Measurements from ENCODE around the gene COL17A1.

DNA sequence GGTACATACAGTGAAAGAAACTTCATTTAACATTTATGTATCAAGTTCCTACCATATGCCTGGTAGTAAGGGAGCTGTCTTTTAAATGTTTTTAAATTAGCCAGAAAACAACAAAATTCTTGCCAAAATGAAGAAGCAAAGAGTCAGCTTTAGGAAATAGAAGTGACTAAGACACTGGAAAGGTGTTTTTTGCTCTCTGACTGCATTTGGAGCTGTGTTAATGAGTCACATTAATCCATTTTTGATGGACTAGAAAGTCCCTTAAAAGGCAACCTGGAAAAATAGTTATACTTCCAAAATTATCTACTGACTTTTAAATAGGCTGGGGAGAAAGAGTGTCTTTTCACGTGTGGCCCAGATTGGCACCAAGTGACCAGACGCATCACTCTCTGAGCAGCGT lies 3.9 kb upstream of the COL17A1 start:
- TF ChIP-seq, protein P1, sequence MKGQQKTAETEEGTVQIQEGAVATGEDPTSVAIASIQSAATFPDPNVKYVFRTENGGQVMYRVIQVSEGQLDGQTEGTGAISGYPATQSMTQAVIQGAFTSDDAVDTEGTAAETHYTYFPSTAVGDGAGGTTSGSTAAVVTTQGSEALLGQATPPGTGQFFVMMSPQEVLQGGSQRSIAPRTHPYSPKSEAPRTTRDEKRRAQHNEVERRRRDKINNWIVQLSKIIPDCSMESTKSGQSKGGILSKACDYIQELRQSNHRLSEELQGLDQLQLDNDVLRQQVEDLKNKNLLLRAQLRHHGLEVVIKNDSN (IDR thresholded peaks at IDR 0.05), result no peak
- TF ChIP-seq EP300 (IDR thresholded peaks at IDR 0.05; ENCODE audit: borderline replicate concordance), result no peak
- TF ChIP-seq, protein P2, sequence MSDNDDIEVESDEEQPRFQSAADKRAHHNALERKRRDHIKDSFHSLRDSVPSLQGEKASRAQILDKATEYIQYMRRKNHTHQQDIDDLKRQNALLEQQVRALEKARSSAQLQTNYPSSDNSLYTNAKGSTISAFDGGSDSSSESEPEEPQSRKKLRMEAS (IDR thresholded peaks at IDR 0.05), result no peak
- TF ChIP-seq TEAD4 (IDR thresholded peaks at IDR 0.05), result no peak
- no peak for TF ChIP-seq EGR1 (IDR thresholded peaks at IDR 0.05)
- TF ChIP-seq ZBTB7A (IDR thresholded peaks at IDR 0.05; ENCODE audit: low read depth), result no peak
- TF ChIP-seq FOXM1 (IDR thresholded peaks at IDR 0.05; ENCODE audit: borderline replicate concordance, low read depth), result no peak
- no peak for TF ChIP-seq NFIC (IDR thresholded peaks at IDR 0.05)
- no peak for TF ChIP-seq TAF1 (IDR thresholded peaks at IDR 0.05; ENCODE audit: low read depth)
- TF ChIP-seq CEBPB (IDR thresholded peaks at IDR 0.05), result no peak
- TF ChIP-seq, protein P3, sequence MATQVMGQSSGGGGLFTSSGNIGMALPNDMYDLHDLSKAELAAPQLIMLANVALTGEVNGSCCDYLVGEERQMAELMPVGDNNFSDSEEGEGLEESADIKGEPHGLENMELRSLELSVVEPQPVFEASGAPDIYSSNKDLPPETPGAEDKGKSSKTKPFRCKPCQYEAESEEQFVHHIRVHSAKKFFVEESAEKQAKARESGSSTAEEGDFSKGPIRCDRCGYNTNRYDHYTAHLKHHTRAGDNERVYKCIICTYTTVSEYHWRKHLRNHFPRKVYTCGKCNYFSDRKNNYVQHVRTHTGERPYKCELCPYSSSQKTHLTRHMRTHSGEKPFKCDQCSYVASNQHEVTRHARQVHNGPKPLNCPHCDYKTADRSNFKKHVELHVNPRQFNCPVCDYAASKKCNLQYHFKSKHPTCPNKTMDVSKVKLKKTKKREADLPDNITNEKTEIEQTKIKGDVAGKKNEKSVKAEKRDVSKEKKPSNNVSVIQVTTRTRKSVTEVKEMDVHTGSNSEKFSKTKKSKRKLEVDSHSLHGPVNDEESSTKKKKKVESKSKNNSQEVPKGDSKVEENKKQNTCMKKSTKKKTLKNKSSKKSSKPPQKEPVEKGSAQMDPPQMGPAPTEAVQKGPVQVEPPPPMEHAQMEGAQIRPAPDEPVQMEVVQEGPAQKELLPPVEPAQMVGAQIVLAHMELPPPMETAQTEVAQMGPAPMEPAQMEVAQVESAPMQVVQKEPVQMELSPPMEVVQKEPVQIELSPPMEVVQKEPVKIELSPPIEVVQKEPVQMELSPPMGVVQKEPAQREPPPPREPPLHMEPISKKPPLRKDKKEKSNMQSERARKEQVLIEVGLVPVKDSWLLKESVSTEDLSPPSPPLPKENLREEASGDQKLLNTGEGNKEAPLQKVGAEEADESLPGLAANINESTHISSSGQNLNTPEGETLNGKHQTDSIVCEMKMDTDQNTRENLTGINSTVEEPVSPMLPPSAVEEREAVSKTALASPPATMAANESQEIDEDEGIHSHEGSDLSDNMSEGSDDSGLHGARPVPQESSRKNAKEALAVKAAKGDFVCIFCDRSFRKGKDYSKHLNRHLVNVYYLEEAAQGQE (IDR thresholded peaks at IDR 0.05; ENCODE audit: low read depth), result no peak
- TF ChIP-seq RAD21 (IDR thresholded peaks at IDR 0.05; ENCODE audit: low read depth), result no peak
- TF ChIP-seq YY1 (IDR thresholded peaks at IDR 0.05; ENCODE audit: low read depth), result no peak

Data from Ishikawa (cell line).